Bronchial epithelial cell (primary cell): Measurements from ENCODE around the gene TP53I3. TPM values are rescaled to one million over a fixed set of nuclear protein-coding genes. Genes with fewer than 3 reads are reported as not detected.
A peak's percentile ranks its signal among the peaks of the same experiment; 100 is the strongest.

Experiments used
- DNase-seq: peaks from one replicate; pipeline ENCODE4 v3.0.0-alpha.2; 2010; ENCODE audit warnings: low read depth
- FAIRE-seq: peaks from 2 replicates; lab custom pipeline; 2011; peaks lifted over from hg19 to GRCh38; lab: Jason Lieb, UNC
- H3K27me3 ChIP-seq: 2 replicates; pipeline ENCODE4 v1.5.1; 2011; ENCODE audit warnings: low read length; ENCODE audit not compliant: control insufficient read depth, insufficient read depth
- H3K36me3 ChIP-seq: 2 replicates; pipeline ENCODE4 v1.5.1; 2011; ENCODE audit warnings: low read length; ENCODE audit not compliant: control insufficient read depth, insufficient read depth
- H3K4me3 ChIP-seq: 2 replicates; pipeline ENCODE4 v1.5.1; 2011; ENCODE audit warnings: mild to moderate bottlenecking, low read depth, low read length, control low read depth
- total RNA-seq: library from RNA; depleted of rRNA; stranded (reverse); fragments of >200 nt; gene quantifications from 2 replicates; pipeline ENCODE4 v1.2.1, GENCODE V29; 2014
- TF ChIP-seq, protein P1 (sequence below): IDR thresholded peaks from 2 replicates; pipeline ENCODE4 v1.5.1; 2011; ENCODE audit warnings: mild to moderate bottlenecking, moderate library complexity, low read length, control low read depth, inconsistent platforms; ENCODE audit not compliant: insufficient read depth, severe bottlenecking

The TP53I3 gene
- total RNA-seq, 1 donor from 2014 or later, result 34.5 TPM

GRCh38 chr2:24082787-24083566 is 1.7 kb downstream of the TP53I3 start:
- FAIRE-seq (no peak), DNase-seq (no peak)
- H3K4me3 ChIP-seq, result peak overlapping the region; percentile 77
- peaks cover 14% of the 10 kb centered on the region for H3K36me3 ChIP-seq
- TF ChIP-seq, protein P1, sequence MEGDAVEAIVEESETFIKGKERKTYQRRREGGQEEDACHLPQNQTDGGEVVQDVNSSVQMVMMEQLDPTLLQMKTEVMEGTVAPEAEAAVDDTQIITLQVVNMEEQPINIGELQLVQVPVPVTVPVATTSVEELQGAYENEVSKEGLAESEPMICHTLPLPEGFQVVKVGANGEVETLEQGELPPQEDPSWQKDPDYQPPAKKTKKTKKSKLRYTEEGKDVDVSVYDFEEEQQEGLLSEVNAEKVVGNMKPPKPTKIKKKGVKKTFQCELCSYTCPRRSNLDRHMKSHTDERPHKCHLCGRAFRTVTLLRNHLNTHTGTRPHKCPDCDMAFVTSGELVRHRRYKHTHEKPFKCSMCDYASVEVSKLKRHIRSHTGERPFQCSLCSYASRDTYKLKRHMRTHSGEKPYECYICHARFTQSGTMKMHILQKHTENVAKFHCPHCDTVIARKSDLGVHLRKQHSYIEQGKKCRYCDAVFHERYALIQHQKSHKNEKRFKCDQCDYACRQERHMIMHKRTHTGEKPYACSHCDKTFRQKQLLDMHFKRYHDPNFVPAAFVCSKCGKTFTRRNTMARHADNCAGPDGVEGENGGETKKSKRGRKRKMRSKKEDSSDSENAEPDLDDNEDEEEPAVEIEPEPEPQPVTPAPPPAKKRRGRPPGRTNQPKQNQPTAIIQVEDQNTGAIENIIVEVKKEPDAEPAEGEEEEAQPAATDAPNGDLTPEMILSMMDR, result no peak
- H3K27me3 ChIP-seq, result no peaks in the 10 kb centered on the region

- DNase-seq, result no peak
- peaks cover 14% of the 10 kb centered on the region for H3K36me3 ChIP-seq
- TF ChIP-seq, protein P1, result no peak
- no peak for FAIRE-seq
- no peaks in the 10 kb centered on the region for H3K27me3 ChIP-seq
- H3K4me3 ChIP-seq, result no peak overlapping the region
These were observed 3.9 kb downstream of the TP53I3 start for GRCh38 chr2:24080701-24081100.

DNA sequence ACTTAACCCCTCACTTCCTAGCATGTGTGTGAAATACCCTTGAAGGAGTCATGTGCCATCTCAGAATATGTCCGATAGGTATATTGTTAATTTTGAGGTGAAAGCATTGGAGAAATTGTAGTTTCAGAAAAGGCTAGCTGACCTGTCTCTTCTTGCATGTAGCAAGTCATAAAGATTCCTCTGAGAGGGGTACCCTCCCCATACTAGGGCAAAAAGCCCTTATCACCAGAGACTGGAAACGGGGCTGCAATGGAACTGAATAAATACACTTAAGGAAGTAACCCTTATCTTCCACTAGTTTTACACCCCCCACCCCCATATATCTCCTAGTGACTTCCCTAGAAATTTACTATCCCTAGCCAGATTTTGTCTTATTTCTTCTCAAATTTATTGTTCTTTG is 6.8 kb downstream of the TP53I3 start:
- Histone ChIP-seq H3K4me3 (peak overlapping the region; percentile 66), H3K36me3 (peaks cover 13% of the 10 kb centered on the region), H3K27me3 (no peaks in the 10 kb centered on the region)
- TF ChIP-seq, protein P1, result no peak
- DNase-seq, result no peak
- FAIRE-seq, result no peak

GRCh38 chr2:24077535-24077877 is 7.1 kb downstream of the TP53I3 start:
- Histone ChIP-seq H3K27me3 (no peaks in the 10 kb centered on the region), H3K36me3 (peaks cover 12% of the 10 kb centered on the region), H3K4me3 (peak overlapping the region; percentile 66)
- TF ChIP-seq, protein P1, result no peak
- FAIRE-seq (no peak), DNase-seq (peak; percentile 12)

DNA sequence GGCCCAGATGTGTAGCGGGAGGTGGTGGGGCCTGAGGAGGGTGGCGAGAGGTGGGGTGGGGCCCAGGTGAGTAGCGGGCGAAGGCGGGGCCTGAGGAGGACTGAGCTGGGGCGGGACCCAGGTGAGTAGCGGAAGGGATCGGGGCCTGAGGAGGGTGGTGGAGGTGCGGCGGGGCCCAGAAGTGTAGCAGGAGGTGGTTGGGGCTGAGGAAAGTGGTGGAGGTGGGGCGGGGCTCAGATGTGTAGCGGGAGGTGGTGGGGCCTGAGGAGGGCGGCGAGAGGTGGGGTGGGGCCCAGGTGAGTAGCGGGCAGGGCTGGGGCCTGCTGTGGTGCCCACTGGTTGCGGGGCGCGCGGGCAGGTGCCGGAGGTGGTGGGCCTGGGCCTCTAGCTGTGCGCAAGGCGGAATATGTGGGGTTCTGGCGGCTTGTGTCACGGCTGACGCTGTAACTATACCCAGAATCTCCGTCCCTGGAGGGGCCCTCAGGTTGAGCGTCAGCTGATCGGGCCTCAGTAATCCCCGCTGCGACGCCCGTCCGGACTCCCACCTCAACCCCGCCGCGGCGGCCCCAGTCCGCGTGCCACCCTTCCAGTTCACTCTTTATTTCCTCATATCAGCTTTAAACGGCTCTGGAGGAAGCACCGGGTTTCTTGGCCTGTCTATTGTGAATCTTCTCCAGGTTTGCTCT is 7.6 kb downstream of the TP53I3 start:
- Histone ChIP-seq H3K36me3 (peaks cover 8% of the 10 kb centered on the region), H3K27me3 (no peaks in the 10 kb centered on the region), H3K4me3 (peak overlapping the region; percentile 66)
- no peak for DNase-seq
- TF ChIP-seq, protein P1, result no peak
- FAIRE-seq, result no peak
